C4-2B (cell line): ENCODE data around the gene GOLGA8K.
"Not testable (repeated sequence)": the region's sequence is repeated elsewhere in the genome, so short reads cannot be mapped to it uniquely, and the experiment has no call there.

Experiments
- ZFX ChIP-seq: fragments of 450-650 bp; IDR thresholded peaks from 2 replicates; pipeline ENCODE4 v1.6.1; 2017
- TF ChIP-seq, protein P1 (sequence below): fragments of 450-650 bp; conservative IDR thresholded peaks from 2 replicates; pipeline ENCODE4 v1.5.1; 2017; ENCODE audit warnings: mild to moderate bottlenecking

DNA sequence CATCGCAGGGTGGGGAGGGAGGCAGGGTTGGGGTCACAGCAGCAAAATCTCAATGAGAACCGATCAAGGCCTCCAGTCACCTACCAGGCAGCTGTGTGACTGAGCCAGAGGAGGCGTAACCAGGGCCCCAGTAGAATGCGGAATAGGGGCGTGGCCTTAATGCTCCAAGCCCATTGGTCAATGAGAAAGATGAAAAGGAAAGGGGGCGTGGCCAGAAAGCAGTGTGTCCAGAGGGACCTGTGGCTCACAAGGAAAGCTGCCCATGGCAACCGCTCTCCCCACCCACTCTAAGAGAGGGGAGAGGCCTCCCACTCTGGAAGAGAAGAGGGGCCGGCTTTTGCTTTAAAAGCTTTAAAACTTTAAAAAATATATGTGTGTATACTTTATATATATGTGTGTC is at the start of gene GOLGA8K:
- TF ChIP-seq, protein P1, sequence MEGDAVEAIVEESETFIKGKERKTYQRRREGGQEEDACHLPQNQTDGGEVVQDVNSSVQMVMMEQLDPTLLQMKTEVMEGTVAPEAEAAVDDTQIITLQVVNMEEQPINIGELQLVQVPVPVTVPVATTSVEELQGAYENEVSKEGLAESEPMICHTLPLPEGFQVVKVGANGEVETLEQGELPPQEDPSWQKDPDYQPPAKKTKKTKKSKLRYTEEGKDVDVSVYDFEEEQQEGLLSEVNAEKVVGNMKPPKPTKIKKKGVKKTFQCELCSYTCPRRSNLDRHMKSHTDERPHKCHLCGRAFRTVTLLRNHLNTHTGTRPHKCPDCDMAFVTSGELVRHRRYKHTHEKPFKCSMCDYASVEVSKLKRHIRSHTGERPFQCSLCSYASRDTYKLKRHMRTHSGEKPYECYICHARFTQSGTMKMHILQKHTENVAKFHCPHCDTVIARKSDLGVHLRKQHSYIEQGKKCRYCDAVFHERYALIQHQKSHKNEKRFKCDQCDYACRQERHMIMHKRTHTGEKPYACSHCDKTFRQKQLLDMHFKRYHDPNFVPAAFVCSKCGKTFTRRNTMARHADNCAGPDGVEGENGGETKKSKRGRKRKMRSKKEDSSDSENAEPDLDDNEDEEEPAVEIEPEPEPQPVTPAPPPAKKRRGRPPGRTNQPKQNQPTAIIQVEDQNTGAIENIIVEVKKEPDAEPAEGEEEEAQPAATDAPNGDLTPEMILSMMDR: not testable (repeated sequence)
- TF ChIP-seq ZFX: not testable (repeated sequence)
